Neural cell (in vitro differentiated cells): ENCODE data around the gene POMP.

Source experiments
- EP300 ChIP-seq: fragments of 450-650 bp; conservative IDR thresholded peaks from 2 replicates; pipeline ENCODE4 v1.6.1; 2014; ENCODE audit warnings: antibody characterized with exemption, mild to moderate bottlenecking, moderate library complexity; ENCODE audit not compliant: poor library complexity, severe bottlenecking
- EZH2 ChIP-seq: fragments of 200-600, 300-800 bp; shearing (Covaris generic), sonication (generic); IDR thresholded peaks from 2 replicates; pipeline ENCODE4 v1.6.1; 2014; ENCODE audit warnings: antibody characterized with exemption, low read length, borderline replicate concordance, mild to moderate bottlenecking; ENCODE audit not compliant: insufficient read depth, poor library complexity, severe bottlenecking
- POLR2AphosphoS5 ChIP-seq: IDR thresholded peaks from 2 replicates; pipeline ENCODE4 v1.6.1; 2012
- TF ChIP-seq, protein P1 (sequence below): fragments of 450-650 bp; IDR thresholded peaks from 2 replicates; pipeline ENCODE4 v1.5.1; 2014; ENCODE audit warnings: antibody characterized with exemption, mild to moderate bottlenecking, moderate library complexity; ENCODE audit not compliant: poor library complexity, severe bottlenecking

DNA sequence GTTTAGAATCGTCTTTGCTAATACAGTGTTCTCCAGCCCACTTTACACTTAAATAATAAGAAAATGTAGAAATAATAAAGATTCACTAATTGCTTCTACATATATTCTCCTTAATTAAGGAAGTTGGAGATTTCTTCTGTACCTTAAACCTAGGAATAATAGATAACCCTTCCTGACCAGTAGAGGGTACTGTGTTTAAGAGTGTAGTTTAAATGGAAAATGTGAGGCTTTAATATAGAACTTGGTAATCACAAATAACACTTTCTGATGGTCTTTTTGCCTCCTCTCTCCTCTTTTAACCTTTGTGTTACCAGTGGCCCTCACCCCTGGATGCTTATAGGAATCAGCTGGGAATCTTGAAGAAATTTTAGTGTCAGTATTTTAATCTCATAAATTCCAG lies 20.7 kb downstream of the POMP start:
- no peak for TF ChIP-seq EP300
- TF ChIP-seq POLR2AphosphoS5 = no peak
- TF ChIP-seq, protein P1, sequence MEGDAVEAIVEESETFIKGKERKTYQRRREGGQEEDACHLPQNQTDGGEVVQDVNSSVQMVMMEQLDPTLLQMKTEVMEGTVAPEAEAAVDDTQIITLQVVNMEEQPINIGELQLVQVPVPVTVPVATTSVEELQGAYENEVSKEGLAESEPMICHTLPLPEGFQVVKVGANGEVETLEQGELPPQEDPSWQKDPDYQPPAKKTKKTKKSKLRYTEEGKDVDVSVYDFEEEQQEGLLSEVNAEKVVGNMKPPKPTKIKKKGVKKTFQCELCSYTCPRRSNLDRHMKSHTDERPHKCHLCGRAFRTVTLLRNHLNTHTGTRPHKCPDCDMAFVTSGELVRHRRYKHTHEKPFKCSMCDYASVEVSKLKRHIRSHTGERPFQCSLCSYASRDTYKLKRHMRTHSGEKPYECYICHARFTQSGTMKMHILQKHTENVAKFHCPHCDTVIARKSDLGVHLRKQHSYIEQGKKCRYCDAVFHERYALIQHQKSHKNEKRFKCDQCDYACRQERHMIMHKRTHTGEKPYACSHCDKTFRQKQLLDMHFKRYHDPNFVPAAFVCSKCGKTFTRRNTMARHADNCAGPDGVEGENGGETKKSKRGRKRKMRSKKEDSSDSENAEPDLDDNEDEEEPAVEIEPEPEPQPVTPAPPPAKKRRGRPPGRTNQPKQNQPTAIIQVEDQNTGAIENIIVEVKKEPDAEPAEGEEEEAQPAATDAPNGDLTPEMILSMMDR = peak; percentile 49
- no peak for TF ChIP-seq EZH2
